GM19025 (cell line): Measurements from ENCODE around the gene FRG2B.
"Not testable (repeated sequence)": the region's sequence is repeated elsewhere in the genome, so short reads cannot be mapped to it uniquely, and the experiment has no call there.

Source experiments
- ATAC-seq: cut with Tn5 transposase; IDR thresholded peaks from one replicate; pipeline ENCODE4 v1.9.1; 2021; ENCODE audit warnings: mild to moderate bottlenecking, low read depth, moderate library complexity; ENCODE audit not compliant: unreplicated experiment

The FRG2B gene

DNA sequence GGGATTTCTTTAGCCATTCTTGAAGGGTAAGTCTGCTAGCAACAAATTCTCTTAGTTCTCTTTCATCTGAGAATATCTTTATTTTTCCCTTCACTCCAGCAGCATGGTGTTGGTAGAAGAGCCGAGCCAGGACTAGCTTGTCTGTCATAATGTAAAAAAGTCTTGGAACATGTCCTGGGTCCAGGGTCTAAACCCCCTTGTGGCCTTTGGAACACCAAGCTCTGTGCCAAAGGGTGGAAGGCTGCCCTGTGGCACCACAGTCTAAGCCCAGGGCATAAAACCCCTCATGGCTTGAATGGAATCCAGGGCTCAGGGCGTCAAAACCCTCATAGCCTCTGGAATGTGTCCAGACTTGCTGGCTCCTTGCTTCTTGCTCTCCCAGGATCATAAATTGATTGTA is 23.2 kb downstream of the FRG2B start:
- not testable (repeated sequence) for ATAC-seq

- no peak for ATAC-seq
These were observed 25.9 kb downstream of the FRG2B start for GRCh38 chr10:133600657-133601056.

DNA sequence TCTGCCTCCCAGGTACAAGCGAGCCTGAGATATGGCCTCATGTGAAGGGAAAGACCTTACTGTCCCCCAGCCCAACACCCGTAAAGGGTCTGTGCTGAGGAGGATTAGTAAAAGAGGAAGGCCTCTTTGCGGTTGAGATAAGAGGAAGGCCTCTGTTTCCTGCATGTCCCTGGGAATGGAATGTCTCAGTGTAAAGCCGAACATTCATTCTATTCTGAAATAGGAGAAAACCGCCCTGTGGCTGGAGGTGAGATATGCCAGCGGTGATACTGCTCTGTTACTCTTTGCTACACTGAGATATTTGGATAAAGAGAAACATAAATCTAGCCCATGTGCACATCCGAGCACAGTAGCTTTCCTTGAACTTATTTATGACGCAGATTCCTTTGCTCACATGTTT is 26.7 kb downstream of the FRG2B start:
- not testable (repeated sequence) for ATAC-seq

- ATAC-seq: no peak
These were observed 33.9 kb downstream of the FRG2B start for GRCh38 chr10:133592716-133593115.

- ATAC-seq: no peak
These were observed 35.6 kb downstream of the FRG2B start for GRCh38 chr10:133590970-133591359.

DNA sequence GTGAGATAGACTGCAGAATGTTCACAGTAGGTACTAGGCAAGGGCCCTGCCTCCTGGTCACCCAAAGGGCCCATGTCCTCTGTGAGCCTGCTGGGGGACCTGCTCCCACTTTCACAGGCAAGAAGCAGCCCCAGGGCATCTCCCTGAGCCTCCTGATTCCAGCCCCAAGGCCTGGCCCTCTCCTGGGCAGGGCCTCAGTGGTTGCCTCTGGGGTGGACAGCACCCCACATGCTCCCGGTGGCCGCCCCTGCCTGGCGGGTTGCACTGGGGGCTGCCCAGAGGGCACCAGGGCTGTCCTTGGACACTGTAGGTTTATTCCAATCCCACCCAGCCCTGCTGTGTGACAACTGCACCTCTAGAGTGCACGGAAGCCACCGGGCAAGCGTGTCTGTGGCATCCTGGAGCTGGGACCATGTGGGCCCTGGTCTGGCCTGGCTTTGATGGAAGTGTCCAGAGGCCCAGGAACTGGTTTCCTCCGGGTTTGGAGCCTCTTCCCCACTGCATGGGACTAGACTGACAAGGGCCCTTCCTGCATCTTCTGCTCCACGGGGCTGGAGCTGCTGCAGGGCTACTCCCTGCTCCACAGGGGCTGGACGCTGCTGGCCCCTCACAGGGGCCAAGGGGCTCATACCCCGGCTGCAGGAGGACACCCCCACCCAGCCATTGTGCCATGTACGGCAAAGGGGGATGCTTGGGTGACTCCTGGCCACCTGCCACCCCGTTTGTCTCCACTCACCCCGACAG is 36.2 kb downstream of the FRG2B start:
- no peak for ATAC-seq

DNA sequence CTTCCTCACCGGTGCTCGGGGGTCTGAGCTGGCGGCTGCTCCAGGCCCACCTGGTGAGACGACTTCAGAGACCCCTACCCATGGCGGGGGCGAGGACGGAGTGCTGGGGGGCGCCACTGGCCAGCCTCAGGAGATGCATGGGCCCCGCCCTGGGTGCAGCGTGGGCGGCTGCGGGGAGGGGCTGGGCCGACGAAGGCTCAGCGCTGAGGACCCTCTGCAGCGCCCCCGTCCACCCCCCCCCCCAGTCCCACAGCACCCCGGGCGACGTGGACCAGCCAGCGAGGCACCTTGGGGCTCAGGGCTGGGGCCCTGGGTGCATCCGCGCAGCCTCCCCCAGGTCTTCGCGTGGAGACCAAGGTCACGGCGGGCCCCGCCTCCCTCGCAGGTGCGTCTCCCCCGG is 49.6 kb downstream of the FRG2B start:
- ATAC-seq: not testable (repeated sequence)
